Kidney (tissue), 14 donors: ENCODE measurements around the gene CRIP1. TPM values are rescaled to one million over a fixed set of nuclear protein-coding genes. Genes with fewer than 3 reads are reported as not detected.

Source experiments
- DNase-seq, 5 donors: peaks; one replicate each; pipeline ENCODE4 v3.0.0-alpha.2; 2013 to 2020
- FAIRE-seq: peaks from 2 replicates; lab custom pipeline; 2012; peaks lifted over from hg19 to GRCh38; lab: Jason Lieb, UNC
- H3K27ac ChIP-seq, 2 donors: one replicate each; pipeline ENCODE4 v1.7.0; 2013; ENCODE audit warnings: low read depth in 2 of 2, low read length in 2 of 2, inconsistent platforms in 1 of 2
- H3K27me3 ChIP-seq: one replicate; pipeline ENCODE4 v1.7.1; 2013; ENCODE audit warnings: low read length, inconsistent platforms; ENCODE audit not compliant: control insufficient read depth, insufficient read depth
- H3K36me3 ChIP-seq, 3 donors: one replicate each; pipeline versions ENCODE4 v1.7.0 to v1.7.1; 2013; ENCODE audit warnings: low read length in 3 of 3, control low read depth in 1 of 3, inconsistent platforms in 1 of 3; ENCODE audit not compliant: insufficient read depth in 3 of 3, control insufficient read depth in 2 of 3
- H3K4me1 ChIP-seq, 3 donors: one replicate each; pipeline versions ENCODE4 v1.7.0 to v1.7.1; 2013; ENCODE audit warnings: low read length in 3 of 3, inconsistent platforms in 1 of 3, low read depth in 1 of 3; ENCODE audit not compliant: control insufficient read depth in 2 of 3, insufficient read depth in 2 of 3
- H3K4me3 ChIP-seq, 3 donors: one replicate each; pipeline versions ENCODE4 v1.7.0 to v1.8.1; 2013; ENCODE audit warnings: low read length in 3 of 3, control low read depth in 1 of 3, inconsistent platforms in 1 of 3
- H3K9ac ChIP-seq, 3 donors: one replicate each; pipeline versions ENCODE4 v1.7.0 to v1.7.1; 2013; ENCODE audit warnings: low read length in 3 of 3, control low read depth in 1 of 3, inconsistent platforms in 1 of 3
- H3K9me3 ChIP-seq, 3 donors: one replicate each; pipeline versions ENCODE4 v1.7.0 to v1.7.1; 2013; ENCODE audit warnings: low read length in 3 of 3, control low read depth in 1 of 3, inconsistent platforms in 1 of 3; ENCODE audit not compliant: control insufficient read depth in 2 of 3, insufficient read depth in 1 of 3
- CTCF ChIP-seq: IDR thresholded peaks from 3 replicates; pipeline ENCODE4 v1.5.1; 2012; ENCODE audit warnings: mild to moderate bottlenecking, moderate library complexity, borderline replicate concordance; ENCODE audit not compliant: insufficient read depth; ENCODE audit errors: extremely low read depth
- intact Hi-C: fragments of 100-400 bp; cut with DNase I; formaldehyde crosslinking; loops from one replicate; pipeline ENCODE4 v1.11.1; 2022
- polyA plus RNA-seq: library from polyadenylated mRNA; stranded (reverse); fragments of 350-450 nt; fragmentation: Illumina TruSeq; extraction: RNeasy Lipid Tissue Mini Kit (QIAGEN cat#74804); gene quantifications from one replicate; pipeline ENCODE4 v1.2.3, GENCODE V29; 2014; ENCODE audit warnings: low read depth, low replicate concordance; ENCODE audit not compliant: insufficient read depth
- total RNA-seq: library from RNA; stranded (reverse); fragmentation: NEBNext Ultra II Directional; extraction: Animal tissue kit (Norgen Biotek cat#: 25700); gene quantifications from one replicate; pipeline ENCODE4 v1.2.1, GENCODE V29; 2021
- donor health status: control.
- donor health status: control.
- donor health status: control.
- donor health status: control.
- donor health status: control.
- donor health status: DM: yes; HTN: yes; CAD: no.
- donor health status: Normal renal cell carcinoma (clear cell type).

The CRIP1 gene
- total and polyA plus RNA-seq, 2 donors from 2014 or later, result 272 to 381 TPM

GRCh38 chr14:105467249-105467941, 19.3 kb upstream of the CRIP1 start:
- Histone ChIP-seq H3K4me1 (peaks cover 0 to 23% (median 7%) of the 10 kb centered on the region in 3 donors), H3K9ac (no peak overlapping the region), H3K4me3 (no peak overlapping the region), H3K27ac (no peak overlapping the region), H3K36me3 (peaks cover 0 to 7% (median 0%) of the 10 kb centered on the region in 3 donors), H3K9me3 (no peaks in the 10 kb centered on the region), H3K27me3 (no peaks in the 10 kb centered on the region)
- TF ChIP-seq CTCF, result no peak
- FAIRE-seq (no peak), DNase-seq (peak in 1 of 5 donors; percentile 15)
- intact Hi-C loops, result no loop called here

GRCh38 chr14:105467942-105468471, 18.7 kb upstream of the CRIP1 start:
- Histone ChIP-seq H3K27me3 (no peaks in the 10 kb centered on the region), H3K4me1 (peaks cover 0 to 28% (median 8%) of the 10 kb centered on the region in 3 donors), H3K9ac (no peak overlapping the region), H3K36me3 (peaks cover 0 to 7% (median 0%) of the 10 kb centered on the region in 3 donors), H3K27ac (peak overlapping the region; percentile 32 to 51), H3K4me3 (no peak overlapping the region), H3K9me3 (no peaks in the 10 kb centered on the region)
- DNase-seq (no peak), FAIRE-seq (no peak)
- TF ChIP-seq CTCF, result no peak
- intact Hi-C loops, result no loop called here

GRCh38 chr14:105468621-105469241, 18.0 kb upstream of the CRIP1 start:
- Histone ChIP-seq H3K4me3 (no peak overlapping the region), H3K27me3 (no peaks in the 10 kb centered on the region), H3K4me1 (peaks cover 0 to 34% (median 8%) of the 10 kb centered on the region in 3 donors), H3K9ac (no peak overlapping the region), H3K9me3 (no peaks in the 10 kb centered on the region), H3K27ac (peak overlapping the region; percentile 43 to 72), H3K36me3 (peaks cover 0 to 2% (median 0%) of the 10 kb centered on the region in 3 donors)
- FAIRE-seq, result no peak
- peak in 3 of 5 donors; percentile 10 to 84 (median 66) for DNase-seq
- intact Hi-C loops, result no loop called here
- peak; percentile 10 for TF ChIP-seq CTCF
